Measurements from ENCODE around the gene DEK.

DEK gene

GRCh38 chr6:18276610-18277236 is 12.4 kb upstream of the DEK start:
- Histone ChIP-seq H4K20me1 (ENCODE audit: control insufficient read depth, insufficient read depth, low read depth, low read length) (no peaks in the 10 kb centered on the region), H3K4me3 (ENCODE audit: low read length) (no peak overlapping the region), H3K4me2 (ENCODE audit: low read length) (no peak overlapping the region), H3K27me3 (ENCODE audit: control insufficient read depth, low read length) (peaks cover 28% of the 10 kb centered on the region), H3K4me1 (ENCODE audit: control insufficient read depth, low read length) (0 out of 2 replicates have a peak, but pooled peaks cover 3% of the 10 kb centered on the region), H3F3A (ENCODE audit: control insufficient read depth, insufficient read depth) (no peaks in the 10 kb centered on the region), H3K9me3 (ENCODE audit: control insufficient read depth, insufficient read depth, low read length) (no peaks in the 10 kb centered on the region), H3K9me2 (replicated peaks; ENCODE audit: control insufficient read depth, low read length) (no peaks in the 10 kb centered on the region), H3K79me2 (ENCODE audit: control insufficient read depth, low read length) (no peaks in the 10 kb centered on the region), H3K36me3 (ENCODE audit: control insufficient read depth, low read length) (no peaks in the 10 kb centered on the region), H3K27ac (ENCODE audit: low read depth, low read length) (no peak overlapping the region)
- TF ChIP-seq, protein P1, sequence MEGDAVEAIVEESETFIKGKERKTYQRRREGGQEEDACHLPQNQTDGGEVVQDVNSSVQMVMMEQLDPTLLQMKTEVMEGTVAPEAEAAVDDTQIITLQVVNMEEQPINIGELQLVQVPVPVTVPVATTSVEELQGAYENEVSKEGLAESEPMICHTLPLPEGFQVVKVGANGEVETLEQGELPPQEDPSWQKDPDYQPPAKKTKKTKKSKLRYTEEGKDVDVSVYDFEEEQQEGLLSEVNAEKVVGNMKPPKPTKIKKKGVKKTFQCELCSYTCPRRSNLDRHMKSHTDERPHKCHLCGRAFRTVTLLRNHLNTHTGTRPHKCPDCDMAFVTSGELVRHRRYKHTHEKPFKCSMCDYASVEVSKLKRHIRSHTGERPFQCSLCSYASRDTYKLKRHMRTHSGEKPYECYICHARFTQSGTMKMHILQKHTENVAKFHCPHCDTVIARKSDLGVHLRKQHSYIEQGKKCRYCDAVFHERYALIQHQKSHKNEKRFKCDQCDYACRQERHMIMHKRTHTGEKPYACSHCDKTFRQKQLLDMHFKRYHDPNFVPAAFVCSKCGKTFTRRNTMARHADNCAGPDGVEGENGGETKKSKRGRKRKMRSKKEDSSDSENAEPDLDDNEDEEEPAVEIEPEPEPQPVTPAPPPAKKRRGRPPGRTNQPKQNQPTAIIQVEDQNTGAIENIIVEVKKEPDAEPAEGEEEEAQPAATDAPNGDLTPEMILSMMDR (IDR thresholded peaks at IDR 0.05; ENCODE audit: low read depth, low read length, poor library complexity, severe bottlenecking) = no peak
- TF ChIP-seq EZH2phosphoT487 (IDR thresholded peaks at IDR 0.05; ENCODE audit: borderline replicate concordance, low read length) = no peak

DNA sequence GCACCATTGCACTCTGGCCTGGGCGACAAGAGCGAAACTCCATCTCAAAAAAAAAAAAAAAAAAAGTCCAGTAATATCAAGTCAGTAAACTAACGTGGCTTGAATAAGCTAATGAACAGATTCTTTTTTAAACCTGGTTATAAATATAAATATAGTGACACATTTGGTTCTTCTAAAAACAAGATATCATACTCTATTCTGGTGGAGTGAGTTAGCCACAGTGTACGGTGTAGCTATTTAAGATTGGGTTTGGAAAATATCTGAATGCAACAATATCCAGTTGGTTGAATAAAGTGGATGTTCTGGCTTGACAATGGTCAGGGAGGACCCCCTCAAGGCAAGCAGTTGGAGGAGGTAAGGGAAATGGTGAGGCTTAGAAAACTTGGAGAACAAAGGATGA is 5.9 kb upstream of the DEK start:
- H3K4me1 ChIP-seq (ENCODE audit: control insufficient read depth, low read length) = peaks cover 15% of the 10 kb centered on the region
- TF ChIP-seq, protein P1 (IDR thresholded peaks at IDR 0.05; ENCODE audit: low read depth, low read length, poor library complexity, severe bottlenecking) = no peak
- TF ChIP-seq EZH2phosphoT487 (IDR thresholded peaks at IDR 0.05; ENCODE audit: borderline replicate concordance, low read length) = no peak
- peaks cover 2% of the 10 kb centered on the region; the same call in 1 of the 2 replicates for H3F3A ChIP-seq (ENCODE audit: control insufficient read depth, insufficient read depth)
- no peak overlapping the region for H3K27ac ChIP-seq (ENCODE audit: low read depth, low read length)
- peaks cover 5% of the 10 kb centered on the region for H3K79me2 ChIP-seq (ENCODE audit: control insufficient read depth, low read length)
- H3K9me2 ChIP-seq (replicated peaks; ENCODE audit: control insufficient read depth, low read length) = no peaks in the 10 kb centered on the region
- peaks cover 6% of the 10 kb centered on the region for H3K36me3 ChIP-seq (ENCODE audit: control insufficient read depth, low read length)
- H3K4me3 ChIP-seq (ENCODE audit: low read length) = no peak overlapping the region
- H4K20me1 ChIP-seq (ENCODE audit: control insufficient read depth, insufficient read depth, low read depth, low read length) = no peaks in the 10 kb centered on the region
- no peaks in the 10 kb centered on the region for H3K27me3 ChIP-seq (ENCODE audit: control insufficient read depth, low read length)
- H3K4me2 ChIP-seq (ENCODE audit: low read length) = no peak overlapping the region
- H3K9me3 ChIP-seq (ENCODE audit: control insufficient read depth, insufficient read depth, low read length) = peaks cover 20% of the 10 kb centered on the region

- Histone ChIP-seq H3K4me1 (ENCODE audit: control insufficient read depth, low read length) (peaks cover 19% of the 10 kb centered on the region), H3K9me3 (ENCODE audit: control insufficient read depth, insufficient read depth, low read length) (peaks cover 20% of the 10 kb centered on the region), H3K4me2 (ENCODE audit: low read length) (peak overlapping the region; percentile 27), H3K79me2 (ENCODE audit: control insufficient read depth, low read length) (peaks cover 10% of the 10 kb centered on the region), H3K36me3 (ENCODE audit: control insufficient read depth, low read length) (peaks cover 6% of the 10 kb centered on the region), H3K27me3 (ENCODE audit: control insufficient read depth, low read length) (no peaks in the 10 kb centered on the region), H4K20me1 (ENCODE audit: control insufficient read depth, insufficient read depth, low read depth, low read length) (no peaks in the 10 kb centered on the region), H3K9me2 (replicated peaks; ENCODE audit: control insufficient read depth, low read length) (no peaks in the 10 kb centered on the region), H3K4me3 (ENCODE audit: low read length) (no peak overlapping the region), H3K27ac (ENCODE audit: low read depth, low read length) (no peak overlapping the region), H3F3A (ENCODE audit: control insufficient read depth, insufficient read depth) (peaks cover 4% of the 10 kb centered on the region; the same call in 1 of the 2 replicates)
- TF ChIP-seq, protein P1 (IDR thresholded peaks at IDR 0.05; ENCODE audit: low read depth, low read length, poor library complexity, severe bottlenecking) = no peak
Measured at GRCh38 chr6:18269717-18270116, 5.4 kb upstream of the DEK start.

Data from DOHH2 (cell line).